Fibroblast of the conjunctiva (primary cell): ENCODE results near the gene DCP2.

Experiments used
- DNase-seq: peaks from one replicate; pipeline ENCODE4 v3.0.0-alpha.2; 2010; ENCODE audit warnings: low read depth

DCP2 gene

DNA sequence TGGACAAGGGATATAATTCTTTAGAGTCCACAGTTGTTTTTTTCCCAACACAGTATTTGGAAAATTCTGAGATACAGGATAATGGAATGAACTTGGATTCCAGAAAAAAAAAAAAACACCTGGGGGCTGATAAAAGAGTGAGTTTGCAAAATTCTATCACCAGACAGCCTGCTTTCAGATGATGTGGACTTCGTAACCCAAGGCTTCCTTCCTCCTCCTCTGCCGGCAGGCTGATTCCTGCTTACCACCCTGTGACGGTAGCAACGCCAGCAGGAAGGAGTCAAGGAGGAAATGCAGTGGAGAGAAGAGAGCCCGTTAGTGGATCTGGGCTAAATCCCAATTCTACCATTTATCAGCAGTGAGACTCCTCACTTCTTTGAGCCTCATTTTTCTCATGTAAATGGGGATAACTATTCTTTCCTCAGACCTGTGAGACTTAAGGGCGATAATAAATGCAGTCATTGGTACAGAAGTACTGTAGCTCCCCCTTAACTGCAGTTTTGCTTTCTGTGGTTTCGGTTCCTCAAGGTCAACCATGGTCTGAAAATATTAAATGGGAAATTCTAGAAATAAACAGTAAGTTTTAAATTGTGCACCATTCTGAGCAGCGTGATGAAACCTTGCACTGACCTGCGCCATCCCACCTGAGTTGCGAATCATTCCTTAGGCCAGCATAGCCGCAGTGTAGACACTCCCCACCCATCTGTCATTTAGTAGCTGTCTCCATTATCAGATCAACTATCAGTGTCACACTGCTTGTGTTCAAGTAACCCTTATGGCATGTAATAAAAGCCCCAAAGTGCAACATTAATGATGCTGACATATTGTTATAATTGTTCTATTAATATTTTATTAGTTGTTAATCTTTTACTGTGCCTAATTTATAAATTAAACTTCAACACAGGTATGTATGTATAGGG lies 71.4 kb downstream of the DCP2 start:
- no peak for DNase-seq

DNA sequence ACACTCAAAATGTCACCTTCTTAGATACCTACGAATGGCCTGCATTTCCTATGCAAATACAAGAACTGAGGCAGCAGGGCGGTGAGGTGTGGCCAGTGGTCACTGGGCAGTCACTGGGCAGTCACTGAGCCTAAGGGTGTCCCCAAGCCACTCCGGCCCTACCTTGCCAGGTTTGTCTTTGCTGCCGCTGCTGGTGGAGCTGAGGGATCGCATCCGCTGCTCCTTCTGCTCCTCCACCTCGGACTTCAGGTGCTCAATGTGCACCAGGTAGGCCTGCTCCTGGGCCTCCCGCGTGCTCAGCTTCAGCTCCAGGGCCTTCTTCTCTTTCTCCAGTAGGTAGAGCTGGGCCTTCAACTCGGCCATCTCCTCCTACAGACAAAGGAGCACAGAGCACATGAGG lies 72.3 kb downstream of the DCP2 start:
- no peak for DNase-seq

GRCh38 chr5:113050721-113051382 lies 74.3 kb downstream of the DCP2 start:
- no peak for DNase-seq

DNA sequence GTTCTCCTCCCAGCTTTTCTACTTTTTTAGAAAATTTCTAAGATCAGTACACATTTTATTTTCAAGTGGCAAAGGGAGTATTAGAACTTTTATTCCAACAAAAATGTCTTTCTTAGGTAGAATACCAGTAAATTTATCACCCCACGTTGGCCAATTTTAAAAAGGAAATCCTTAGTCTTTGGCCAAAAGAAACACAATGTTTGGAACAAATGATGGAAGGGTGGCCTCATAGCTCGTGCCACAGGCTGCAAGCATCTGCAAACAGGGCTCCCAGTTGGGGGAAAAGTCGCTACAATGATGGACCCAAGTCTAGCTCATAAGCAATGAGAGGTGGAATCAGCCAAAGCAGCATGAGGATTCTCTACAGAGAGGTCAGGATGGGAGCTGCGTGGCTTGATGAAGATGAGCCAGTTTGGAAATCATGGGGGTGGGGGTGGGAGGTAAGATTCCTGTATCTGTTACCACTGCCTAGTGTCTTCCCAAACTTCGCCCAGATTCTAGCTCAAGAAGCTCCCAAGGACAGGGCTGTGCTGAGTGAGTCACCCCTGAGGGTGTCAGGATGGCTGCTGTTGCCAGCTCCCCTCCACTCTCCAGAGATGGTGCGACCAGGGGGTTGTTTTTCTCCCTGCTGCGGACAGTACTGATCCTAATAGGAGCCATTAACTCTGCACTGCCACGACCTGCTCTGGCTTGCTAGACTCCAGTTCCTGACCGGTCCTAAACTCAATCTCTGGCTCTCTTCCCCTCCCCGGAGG lies 75.6 kb downstream of the DCP2 start:
- DNase-seq: no peak

GRCh38 chr5:113053511-113053995 lies 77.0 kb downstream of the DCP2 start:
- DNase-seq: no peak

GRCh38 chr5:113054899-113055298 lies 78.3 kb downstream of the DCP2 start:
- DNase-seq: no peak

GRCh38 chr5:113056988-113057387 lies 80.4 kb downstream of the DCP2 start:
- DNase-seq: no peak

GRCh38 chr5:113057557-113057984 lies 81.0 kb downstream of the DCP2 start:
- DNase-seq: no peak

DNA sequence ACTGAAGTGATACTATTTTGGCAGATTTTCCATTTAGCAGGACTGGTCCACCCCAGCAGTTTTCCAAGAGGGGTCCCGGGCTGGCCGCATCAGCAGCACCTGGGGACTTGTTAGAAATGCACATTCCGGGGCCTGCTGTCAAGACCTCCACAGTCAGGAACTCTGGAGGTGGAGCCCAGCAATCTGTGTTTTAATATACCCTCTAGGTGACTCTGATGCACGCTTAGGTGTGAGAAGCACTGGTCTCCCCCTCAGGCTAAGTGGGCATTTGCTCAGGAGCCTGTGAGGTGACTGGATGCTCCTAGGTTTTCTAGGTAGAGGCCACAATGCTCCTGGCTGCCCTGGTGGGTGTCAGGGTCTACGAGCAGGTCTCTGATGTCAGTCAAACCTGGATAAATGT lies 81.7 kb downstream of the DCP2 start:
- DNase-seq: no peak

GRCh38 chr5:113058706-113059226 lies 82.2 kb downstream of the DCP2 start:
- no peak for DNase-seq

DNA sequence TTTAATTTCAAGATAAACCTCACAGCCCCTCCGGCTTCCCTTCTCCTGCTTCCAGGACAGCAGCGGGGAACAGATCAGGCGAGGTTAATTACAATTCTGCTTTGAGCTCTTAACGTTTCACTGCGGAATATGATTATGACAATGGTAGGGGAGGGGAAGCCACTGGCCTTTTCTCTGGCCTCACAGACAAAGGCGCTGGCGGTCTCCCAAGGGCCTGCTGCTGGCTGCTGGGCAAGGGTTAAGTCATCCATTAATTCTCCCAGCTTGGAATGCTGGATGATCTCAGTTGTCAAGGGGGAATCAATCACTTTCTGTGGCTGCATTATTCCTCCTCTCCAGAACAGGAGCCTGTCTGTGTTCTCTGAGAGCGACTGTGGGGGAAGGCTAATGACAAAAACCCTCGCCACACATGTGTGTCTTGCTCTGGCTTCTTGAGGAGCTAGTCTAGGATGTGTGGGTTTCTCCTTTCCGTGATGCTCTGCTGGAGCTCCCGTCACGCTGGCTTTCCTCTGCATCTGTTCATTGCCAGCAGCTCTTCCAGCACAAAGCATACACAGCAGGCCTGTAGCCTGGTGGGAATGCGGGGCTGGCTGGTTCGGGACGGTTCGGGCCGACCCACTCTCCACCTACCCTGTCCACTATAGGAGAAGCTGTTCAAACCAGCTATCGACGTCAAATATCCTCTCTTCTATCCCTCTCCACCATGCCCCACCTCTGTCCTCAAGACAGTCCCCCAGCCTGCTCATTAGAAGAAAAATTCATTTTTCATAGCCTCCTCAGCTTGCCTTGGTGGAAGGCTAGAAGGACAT lies 82.8 kb downstream of the DCP2 start:
- no peak for DNase-seq

DNA sequence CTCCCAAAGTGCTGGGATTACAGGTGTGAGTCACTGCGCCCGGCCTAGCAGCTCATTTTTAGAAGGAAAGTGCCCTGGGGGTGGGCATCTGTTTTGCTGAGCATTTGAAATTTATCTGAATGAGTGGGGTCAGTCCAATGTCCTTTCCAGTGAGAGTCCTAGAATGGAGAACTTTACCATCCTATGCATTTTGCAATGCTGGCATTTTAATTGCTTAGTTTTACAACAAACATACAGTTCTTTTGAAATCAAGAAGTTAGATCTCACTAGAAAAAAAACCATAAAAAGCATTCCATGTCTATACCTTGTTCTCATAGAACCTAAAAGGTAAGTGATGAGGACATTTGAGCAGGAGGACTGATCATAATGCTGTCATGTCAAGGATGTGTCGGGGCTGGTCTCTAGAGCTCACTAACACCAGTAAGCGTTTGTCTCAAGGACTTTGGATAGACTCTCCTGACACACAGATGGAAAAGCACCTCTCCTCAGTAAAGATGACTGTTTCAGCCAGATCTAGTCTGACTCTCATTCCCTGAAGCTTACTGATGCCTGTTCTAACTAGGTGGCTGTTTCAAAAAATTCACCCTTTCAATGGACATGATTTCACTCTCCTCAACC lies 83.9 kb downstream of the DCP2 start:
- no peak for DNase-seq

DNA sequence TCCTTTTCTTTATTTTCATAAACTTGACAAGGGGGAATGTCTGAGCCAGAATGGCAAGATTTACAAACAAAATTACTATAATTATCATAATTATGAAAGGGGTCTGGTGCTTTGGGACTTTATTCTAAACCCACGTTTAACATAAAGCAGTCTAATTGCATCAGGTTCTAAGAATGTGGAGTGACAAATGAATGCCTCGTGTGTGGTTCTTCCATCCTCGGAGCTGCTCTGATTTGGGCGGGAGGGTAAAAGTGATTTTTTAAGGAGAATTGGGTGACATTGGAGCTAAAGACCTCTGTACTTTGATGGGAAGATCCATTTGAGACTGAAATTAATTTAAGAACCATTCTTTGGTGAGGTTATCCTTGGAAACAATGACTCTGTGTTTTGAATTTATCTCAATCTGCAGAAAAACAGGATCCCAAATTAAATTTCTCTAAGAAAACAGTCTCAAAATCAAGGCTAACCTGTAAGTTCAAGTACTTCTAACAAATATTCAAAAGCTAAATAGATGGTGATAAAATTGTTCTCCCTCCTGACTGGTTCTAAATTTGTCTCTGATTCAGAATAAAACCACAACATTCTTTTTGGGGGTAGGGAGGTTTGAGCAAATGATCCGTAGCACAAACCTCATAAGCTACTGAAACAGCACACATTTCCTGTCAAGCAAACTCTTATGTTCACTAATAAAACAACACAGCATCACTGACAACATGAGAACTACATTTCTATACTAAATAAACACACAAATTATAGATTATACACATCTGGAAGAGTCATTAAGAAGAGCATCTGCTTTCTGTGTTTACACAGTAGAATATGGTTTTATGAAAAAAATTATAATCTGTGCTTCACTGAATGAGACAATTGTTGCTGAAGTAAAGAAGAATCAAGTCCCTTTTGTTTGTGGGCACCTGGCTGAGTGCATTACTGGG lies 85.5 kb downstream of the DCP2 start:
- DNase-seq: no peak

- DNase-seq: no peak
Observed at GRCh38 chr5:113062869-113063508, 86.4 kb downstream of the DCP2 start.

DNA sequence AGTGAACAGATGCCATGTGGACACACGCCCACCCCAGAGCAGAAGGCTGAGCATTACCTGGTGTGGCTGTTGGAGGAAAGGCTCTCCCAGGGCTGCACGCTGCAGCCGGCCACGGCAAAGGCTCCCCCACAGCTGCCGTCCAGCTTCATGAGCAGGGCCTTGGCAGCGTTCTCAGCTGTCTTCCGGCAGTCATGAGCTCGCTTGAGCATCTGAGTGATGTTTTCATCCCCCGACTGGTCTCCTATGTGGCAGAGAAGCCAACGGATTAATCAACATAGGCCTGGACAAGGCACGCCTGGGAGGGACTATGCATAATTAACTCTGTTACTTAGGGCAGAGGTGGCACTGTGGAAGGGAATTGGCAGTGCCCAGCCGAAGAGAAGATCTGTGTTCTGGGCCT lies 87.3 kb downstream of the DCP2 start:
- DNase-seq: no peak

DNA sequence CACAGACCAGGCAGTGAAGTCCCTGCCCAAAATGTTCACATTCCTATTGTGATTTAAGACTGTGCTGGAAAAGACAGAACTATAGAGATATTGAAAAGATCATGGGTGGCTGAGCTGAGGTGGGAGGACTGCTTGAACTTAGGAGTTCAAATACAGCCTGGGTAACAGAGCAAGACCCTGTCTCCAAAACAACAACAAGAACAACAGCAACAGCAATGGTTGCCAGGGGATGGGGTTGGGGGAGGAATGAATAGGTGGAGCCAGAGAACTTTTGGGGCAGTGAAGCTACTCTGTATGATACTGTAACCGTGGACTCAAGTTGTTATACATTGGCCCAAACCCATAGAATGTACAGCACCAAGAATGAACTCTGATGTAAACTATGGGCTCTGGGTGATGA lies 88.2 kb downstream of the DCP2 start:
- DNase-seq: no peak

GRCh38 chr5:113065626-113066025 lies 89.0 kb downstream of the DCP2 start:
- no peak for DNase-seq

- DNase-seq: no peak
Observed at GRCh38 chr5:113067635-113068344, 91.2 kb downstream of the DCP2 start.

GRCh38 chr5:113068559-113068958 lies 92.0 kb downstream of the DCP2 start:
- DNase-seq: no peak
